Measurements from ENCODE around the gene TRIL.
A peak's percentile ranks its signal among the peaks of the same experiment; 100 is the strongest.

TRIL gene

DNA sequence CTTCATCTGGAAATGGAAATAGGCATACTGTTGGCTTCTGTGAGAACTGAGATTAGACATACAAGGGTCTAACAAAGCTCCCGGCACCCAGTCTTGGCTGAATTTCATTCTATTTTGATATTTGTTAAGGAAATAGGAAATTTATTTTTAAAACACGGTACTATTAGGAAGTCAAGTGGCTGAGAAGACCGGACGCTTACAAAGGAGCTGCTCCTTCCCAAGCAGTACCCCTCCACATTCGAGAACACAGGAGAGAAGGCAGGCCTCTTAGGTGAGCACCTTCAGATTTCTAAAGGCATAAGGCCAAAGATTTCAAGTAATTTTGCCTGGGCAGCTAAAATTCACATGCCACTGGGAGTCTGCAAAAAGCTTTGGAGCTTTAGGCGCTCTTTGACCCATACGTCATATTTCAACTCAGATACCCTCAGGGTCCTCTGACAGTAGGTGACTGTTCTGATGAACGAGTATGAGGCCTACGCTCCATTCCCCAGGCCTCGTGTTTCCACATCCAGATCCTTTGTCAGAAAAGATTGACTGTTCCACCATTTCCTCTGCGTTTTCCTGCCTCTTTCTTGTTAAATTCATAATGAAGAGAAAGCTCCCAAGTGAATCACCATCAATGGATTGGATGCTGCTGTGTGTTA is 17.3 kb downstream of the TRIL start:
- DNase-seq (ENCODE audit: low read depth): no peak

GRCh38 chr7:28939844-28940544 is 18.1 kb downstream of the TRIL start:
- no peak for DNase-seq (ENCODE audit: low read depth)

DNA sequence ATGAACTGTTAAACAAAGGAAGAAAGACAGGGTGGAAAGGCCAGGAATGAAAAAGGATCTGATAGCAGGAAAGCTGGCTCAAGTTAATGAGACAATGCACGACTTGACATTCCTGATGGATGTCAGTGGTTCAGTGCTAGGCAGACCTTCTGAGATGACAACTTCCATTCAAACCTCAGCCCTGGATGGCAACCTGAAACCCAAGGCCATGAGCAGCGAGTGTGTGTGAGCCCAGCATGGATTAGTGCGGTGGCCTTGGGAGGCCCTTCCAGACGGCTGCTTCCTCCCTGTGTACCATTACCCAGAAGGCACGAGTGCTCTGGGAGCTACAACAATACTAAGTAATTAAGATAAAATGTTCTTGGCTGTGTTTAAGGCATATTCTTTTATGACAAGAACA is 18.8 kb downstream of the TRIL start:
- no peak for DNase-seq (ENCODE audit: low read depth)

DNA sequence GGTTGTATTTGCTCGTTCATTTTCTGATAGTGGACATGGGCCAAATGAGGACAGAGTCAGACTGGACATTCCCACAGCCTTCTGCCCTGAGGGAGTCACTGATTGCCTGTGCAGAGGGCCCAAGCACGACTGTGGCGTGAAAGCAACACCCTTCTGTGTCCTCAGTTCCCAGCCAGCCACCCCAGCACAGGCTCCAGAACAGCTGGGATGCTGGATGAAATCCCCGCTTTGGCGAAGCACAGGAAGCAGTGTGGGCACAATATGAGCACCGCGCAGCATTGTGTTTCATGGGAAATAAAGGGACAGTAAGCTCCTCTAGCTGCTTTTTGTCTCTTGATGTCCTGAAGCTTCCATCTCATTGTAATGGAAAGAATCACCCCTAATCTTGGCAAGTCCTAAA is 20.5 kb downstream of the TRIL start:
- DNase-seq (ENCODE audit: low read depth): no peak

GRCh38 chr7:28937103-28937502 is 21.0 kb downstream of the TRIL start:
- no peak for DNase-seq (ENCODE audit: low read depth)

DNA sequence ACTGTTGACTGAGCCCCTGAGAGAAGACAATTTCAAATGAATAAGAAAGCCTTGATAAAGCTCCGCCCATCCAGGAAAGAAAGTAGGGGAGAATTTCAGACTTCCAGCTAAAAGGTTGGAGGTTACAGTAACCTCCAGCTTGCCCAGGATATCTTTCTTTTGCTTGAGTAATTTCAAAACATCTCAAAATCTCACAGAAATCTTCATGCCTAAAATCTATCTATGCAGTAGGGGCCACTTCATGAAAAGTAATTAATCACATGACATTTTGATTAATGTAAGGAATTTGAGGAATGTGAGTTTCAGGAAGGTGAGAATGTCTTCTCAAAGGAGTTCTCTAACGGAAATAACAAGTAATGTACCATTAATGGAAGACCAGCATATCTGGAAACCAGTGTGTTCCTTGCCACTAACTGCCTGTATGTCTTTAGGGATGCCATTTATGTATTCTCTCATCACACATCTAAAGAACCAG is 24.2 kb downstream of the TRIL start:
- DNase-seq (ENCODE audit: low read depth): no peak

GRCh38 chr7:28931565-28931964 is 26.6 kb downstream of the TRIL start:
- no peak for DNase-seq (ENCODE audit: low read depth)

DNA sequence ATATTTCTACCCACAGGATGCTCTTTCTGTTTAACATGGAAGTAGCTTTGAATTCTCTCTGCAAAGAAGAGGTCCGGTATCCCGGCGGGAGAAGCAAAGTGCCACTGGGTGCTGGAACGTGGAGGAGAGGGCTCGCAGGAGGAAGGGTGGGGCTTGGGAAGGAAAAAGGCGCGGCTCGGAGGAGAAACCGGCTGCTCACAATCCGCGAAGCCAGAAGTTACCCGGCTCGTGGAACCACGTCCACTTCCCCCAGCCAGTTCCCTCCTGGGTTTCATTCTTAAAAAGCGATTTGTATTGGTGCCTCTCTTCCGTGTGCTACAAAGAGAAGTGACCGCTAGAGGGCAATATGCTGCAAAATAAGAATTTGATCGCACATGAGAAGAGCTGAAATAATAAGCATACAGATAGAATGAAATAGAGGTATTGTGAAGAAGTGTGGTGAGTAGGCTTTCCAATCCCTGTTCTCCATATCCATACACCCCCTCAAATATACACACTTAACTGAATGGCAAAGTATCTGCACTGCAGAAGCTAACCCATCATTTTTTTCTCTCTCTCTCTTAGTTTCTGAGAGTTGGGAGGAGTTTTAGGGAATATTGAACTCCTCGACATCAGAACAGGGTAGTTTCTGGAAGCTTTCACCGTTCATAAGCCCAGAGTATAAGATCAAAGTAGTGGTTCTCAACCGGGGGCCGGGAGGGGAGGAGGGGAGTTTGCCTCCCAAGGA is 31.1 kb downstream of the TRIL start:
- DNase-seq (ENCODE audit: low read depth): peak; percentile 7

GRCh38 chr7:28922624-28923331 is 35.4 kb downstream of the TRIL start:
- DNase-seq (ENCODE audit: low read depth): peak; percentile 28

- DNase-seq (ENCODE audit: low read depth): peak; percentile 6
These were observed 36.3 kb downstream of the TRIL start for GRCh38 chr7:28921822-28922221.

DNA sequence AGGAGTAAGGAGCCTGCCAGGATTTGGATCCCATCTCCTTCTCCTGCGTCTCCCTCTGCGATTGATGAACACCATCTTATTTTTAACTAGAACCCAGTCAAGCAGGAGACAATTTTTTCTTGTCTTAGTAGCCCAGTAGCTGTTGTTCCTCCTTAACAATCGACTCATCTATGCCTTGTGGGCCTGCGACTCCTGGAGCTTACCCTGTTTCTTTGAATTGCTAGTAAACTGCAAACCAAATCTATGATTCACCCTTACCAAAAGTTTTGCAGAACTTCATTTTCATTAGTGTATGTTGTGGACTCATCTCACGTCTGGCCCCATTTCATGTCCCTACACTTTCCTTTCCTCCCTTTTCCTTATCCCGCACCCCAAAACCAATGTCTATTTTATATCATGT is 37.7 kb downstream of the TRIL start:
- no peak for DNase-seq (ENCODE audit: low read depth)

GRCh38 chr7:28919510-28919909 is 38.6 kb downstream of the TRIL start:
- no peak for DNase-seq (ENCODE audit: low read depth)

GRCh38 chr7:28908775-28909174 is 49.4 kb downstream of the TRIL start:
- no peak for DNase-seq (ENCODE audit: low read depth)

DNA sequence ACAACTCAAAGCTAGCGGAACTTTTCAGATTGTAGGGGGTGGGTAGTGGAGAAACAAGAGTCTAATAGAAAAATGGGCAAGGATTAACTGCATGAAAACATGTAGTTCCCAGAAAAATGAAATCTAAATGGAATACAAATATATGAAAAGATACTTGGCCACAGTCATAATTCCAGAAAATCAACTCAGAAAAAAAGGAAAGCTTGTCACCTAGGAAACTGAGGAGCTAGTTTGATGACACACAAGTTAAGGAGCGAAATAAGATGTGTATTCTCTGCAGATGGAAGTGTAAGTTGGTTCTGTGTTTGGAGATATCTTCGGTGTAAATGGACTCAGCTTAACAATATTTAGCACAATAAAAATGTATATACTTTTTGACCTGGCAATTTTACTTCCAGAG is 52.7 kb downstream of the TRIL start:
- no peak for DNase-seq (ENCODE audit: low read depth)

DNA sequence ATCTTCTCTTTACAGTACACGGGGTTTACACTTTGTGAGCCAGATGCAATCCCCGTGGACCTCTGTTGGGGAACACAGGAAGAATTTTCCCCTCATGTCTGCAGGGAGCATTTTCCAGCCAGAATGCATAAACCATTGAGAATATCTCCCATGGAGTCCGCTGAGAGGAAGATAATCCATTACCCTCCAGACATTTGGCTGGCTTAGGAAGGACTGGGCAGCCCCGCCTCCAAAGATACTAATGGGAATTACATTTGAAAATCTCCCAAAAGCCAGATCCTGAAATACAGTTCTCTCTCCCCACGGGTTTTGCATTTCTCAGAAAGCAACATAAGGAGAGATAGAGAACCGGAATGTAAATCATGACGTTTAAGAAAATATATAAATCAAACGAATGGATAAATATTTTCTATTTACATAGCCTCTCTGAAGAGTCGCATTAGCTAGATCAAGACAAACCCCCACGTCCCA is 53.5 kb downstream of the TRIL start:
- DNase-seq (ENCODE audit: low read depth): no peak

GRCh38 chr7:28903730-28904577 is 54.2 kb downstream of the TRIL start:
- DNase-seq (ENCODE audit: low read depth): no peak
